ENCODE measurements around the gene SYP. TPM values are rescaled to one million over a fixed set of nuclear protein-coding genes. Genes with fewer than 3 reads are reported as not detected.

The SYP gene
- total and polyA plus RNA-seq, 3 donors from 2014 or later: 1.7 to 3.4 (median 2.5) TPM

GRCh38 chrX:49179358-49179757 lies 20.6 kb downstream of the SYP start:
- 81 to 88% methylated on average over 2 of the region's 2 CpGs for WGBS, 2 donors
- TF ChIP-seq POLR2A (IDR thresholded peaks at IDR 0.05) (no peak), CTCF (IDR thresholded peaks at IDR 0.05) (no peak)
- no peak overlapping the region for H3K27ac ChIP-seq
- H3K9me3 ChIP-seq: no peaks in the 10 kb centered on the region
- H3K4me1 ChIP-seq: no peaks in the 10 kb centered on the region
- no peak for DNase-seq
- H3K36me3 ChIP-seq (ENCODE audit: low read depth, missing control alignments): no peaks in the 10 kb centered on the region
- no peak overlapping the region for H3K4me3 ChIP-seq
- no peaks in the 10 kb centered on the region for H3K27me3 ChIP-seq
- intact Hi-C loops (cut with DNase I; ENCODE audit: low total_unique reads): no loop called here

GRCh38 chrX:49178537-49178936 lies 21.5 kb downstream of the SYP start:
- no peaks in the 10 kb centered on the region for H3K4me1 ChIP-seq
- no peak overlapping the region for H3K27ac ChIP-seq
- H3K4me3 ChIP-seq: no peak overlapping the region
- no peaks in the 10 kb centered on the region for H3K27me3 ChIP-seq
- intact Hi-C loops (cut with DNase I; ENCODE audit: low total_unique reads): no loop called here
- H3K36me3 ChIP-seq (ENCODE audit: low read depth, missing control alignments): no peaks in the 10 kb centered on the region
- TF ChIP-seq POLR2A (IDR thresholded peaks at IDR 0.05): no peak
- no peak for TF ChIP-seq CTCF (IDR thresholded peaks at IDR 0.05)
- 91% methylated on average over 3 of the region's 3 CpGs; no CpG with 5 or more reads in 1 of the 2 donors for WGBS, 2 donors
- H3K9me3 ChIP-seq: no peaks in the 10 kb centered on the region
- DNase-seq: no peak

- H3K27me3 ChIP-seq: no peaks in the 10 kb centered on the region
- H3K4me3 ChIP-seq: no peak overlapping the region
- DNase-seq: no peak
- WGBS, 2 donors: 94% methylated on average over 17 of the region's 23 CpGs; no CpG with 5 or more reads in 1 of the 2 donors
- no peak overlapping the region for H3K27ac ChIP-seq
- H3K36me3 ChIP-seq (ENCODE audit: low read depth, missing control alignments): no peaks in the 10 kb centered on the region
- TF ChIP-seq CTCF (IDR thresholded peaks at IDR 0.05) (no peak), POLR2A (IDR thresholded peaks at IDR 0.05) (no peak)
- intact Hi-C loops (cut with DNase I; ENCODE audit: low total_unique reads): no loop called here
- H3K4me1 ChIP-seq: no peaks in the 10 kb centered on the region
- no peaks in the 10 kb centered on the region for H3K9me3 ChIP-seq
Observed at GRCh38 chrX:49177873-49178480, 22.0 kb downstream of the SYP start.

GRCh38 chrX:49177338-49177833 lies 22.6 kb downstream of the SYP start:
- no peak for DNase-seq
- intact Hi-C loops (cut with DNase I; ENCODE audit: low total_unique reads): no loop called here
- no peaks in the 10 kb centered on the region for H3K36me3 ChIP-seq (ENCODE audit: low read depth, missing control alignments)
- no peaks in the 10 kb centered on the region for H3K4me1 ChIP-seq
- H3K4me3 ChIP-seq: no peak overlapping the region
- no peaks in the 10 kb centered on the region for H3K27me3 ChIP-seq
- 86 to 93% methylated on average over 4 of the region's 4 CpGs for WGBS, 2 donors
- H3K9me3 ChIP-seq: no peaks in the 10 kb centered on the region
- TF ChIP-seq CTCF (IDR thresholded peaks at IDR 0.05) (no peak), POLR2A (IDR thresholded peaks at IDR 0.05) (no peak)
- no peak overlapping the region for H3K27ac ChIP-seq

Measured in testis (tissue), 3 donors.